A673 (cell line): ENCODE data around the gene HLA-DQA2. TPM values are rescaled to one million over a fixed set of nuclear protein-coding genes. Genes with fewer than 3 reads are reported as not detected.

Experiments used
- BruUV-seq: library from RNA; stranded (reverse); fragments of 400-500 nt; replicated peaks from 2 replicates; lab custom pipeline; 2021; lab: Mats Ljungman, UMichigan
- CTCF ChIA-PET: fragments of 300-600 bp; sonication (Branson Sonifier 250); formaldehyde crosslinking; loops from one replicate; lab custom pipeline; 2022; ENCODE audit warnings: antibody characterized with exemption; lab: Charles Lee
- POLR2A ChIA-PET: fragments of 300-600 bp; sonication (Branson Sonifier 250); formaldehyde crosslinking; loops from one replicate; lab custom pipeline; 2022; ENCODE audit warnings: antibody characterized with exemption; ENCODE audit not compliant: low non-redundant PET; lab: Charles Lee
- DNase-seq: peaks from one replicate; pipeline ENCODE4 v3.0.0-alpha.2; 2015; ENCODE audit warnings: low spot score
- H3K27ac ChIP-seq: fragments of 200-600 bp; sonication (generic); 2 replicates; pipeline ENCODE4 v1.5.1; 2016; ENCODE audit warnings: mixed run types, low read depth, mild to moderate bottlenecking, mixed read lengths, antibody characterized with exemption, low read length; ENCODE audit not compliant: poor library complexity, severe bottlenecking
- H3K27me3 ChIP-seq: fragments of 200-600 bp; sonication (generic); replicated peaks from 2 replicates; pipeline ENCODE4 v1.6.1; 2017; ENCODE audit warnings: mixed run types, low read depth, mild to moderate bottlenecking, mixed read lengths, antibody characterized with exemption, low read length; ENCODE audit not compliant: insufficient read depth, poor library complexity
- H3K36me3 ChIP-seq: fragments of 200-600 bp; sonication (generic); 2 replicates; pipeline ENCODE4 v1.6.1; 2016; ENCODE audit warnings: mixed run types, mild to moderate bottlenecking, mixed read lengths, antibody characterized with exemption, low read length; ENCODE audit not compliant: insufficient read depth, poor library complexity, severe bottlenecking
- H3K4me1 ChIP-seq: fragments of 200-600 bp; sonication (generic); 2 replicates; pipeline ENCODE4 v1.6.1; 2017; ENCODE audit warnings: mixed run types, mild to moderate bottlenecking, mixed read lengths, antibody characterized with exemption, low read length; ENCODE audit not compliant: insufficient read depth, poor library complexity, severe bottlenecking
- H3K4me3 ChIP-seq: fragments of 200-600 bp; sonication (generic); 2 replicates; pipeline ENCODE4 v1.5.1; 2016; ENCODE audit warnings: low read depth, mixed run types, mild to moderate bottlenecking, mixed read lengths, low read length; ENCODE audit not compliant: poor library complexity, severe bottlenecking
- H3K9me3 ChIP-seq: fragments of 200-600 bp; sonication (generic); 2 replicates; pipeline ENCODE4 v1.6.1; 2016; ENCODE audit warnings: mixed run types, low read depth, mild to moderate bottlenecking, mixed read lengths, antibody characterized with exemption, low read length; ENCODE audit not compliant: poor library complexity, severe bottlenecking
- EZH2 ChIP-seq: fragments of 200-600 bp; sonication (generic); IDR thresholded peaks from 2 replicates; pipeline ENCODE4 v1.6.1; 2017; ENCODE audit warnings: borderline replicate concordance, low read depth, mild to moderate bottlenecking, mixed read lengths, antibody characterized with exemption, low read length; ENCODE audit not compliant: poor library complexity, severe bottlenecking
- intact Hi-C: fragments of 100-400 bp; cut with micrococcal nuclease; formaldehyde crosslinking; loops from one replicate; pipeline ENCODE4 v1.10.0; 2022; ENCODE audit not compliant: unreplicated experiment
- total RNA-seq: library from RNA; stranded (reverse); gene quantifications from 2 replicates; pipeline ENCODE4 v1.2.3, GENCODE V29; 2021
- TF ChIP-seq, protein P1 (sequence below): fragments of 300-800, 200-600 bp; sonication (generic); conservative IDR thresholded peaks from 2 replicates; pipeline ENCODE4 v1.5.1; 2017; ENCODE audit warnings: low read depth, mild to moderate bottlenecking, antibody characterized with exemption, low read length, moderate library complexity, mixed read lengths

Gene HLA-DQA2
- total RNA-seq, 1 experiment from 2014 or later = not detected

DNA sequence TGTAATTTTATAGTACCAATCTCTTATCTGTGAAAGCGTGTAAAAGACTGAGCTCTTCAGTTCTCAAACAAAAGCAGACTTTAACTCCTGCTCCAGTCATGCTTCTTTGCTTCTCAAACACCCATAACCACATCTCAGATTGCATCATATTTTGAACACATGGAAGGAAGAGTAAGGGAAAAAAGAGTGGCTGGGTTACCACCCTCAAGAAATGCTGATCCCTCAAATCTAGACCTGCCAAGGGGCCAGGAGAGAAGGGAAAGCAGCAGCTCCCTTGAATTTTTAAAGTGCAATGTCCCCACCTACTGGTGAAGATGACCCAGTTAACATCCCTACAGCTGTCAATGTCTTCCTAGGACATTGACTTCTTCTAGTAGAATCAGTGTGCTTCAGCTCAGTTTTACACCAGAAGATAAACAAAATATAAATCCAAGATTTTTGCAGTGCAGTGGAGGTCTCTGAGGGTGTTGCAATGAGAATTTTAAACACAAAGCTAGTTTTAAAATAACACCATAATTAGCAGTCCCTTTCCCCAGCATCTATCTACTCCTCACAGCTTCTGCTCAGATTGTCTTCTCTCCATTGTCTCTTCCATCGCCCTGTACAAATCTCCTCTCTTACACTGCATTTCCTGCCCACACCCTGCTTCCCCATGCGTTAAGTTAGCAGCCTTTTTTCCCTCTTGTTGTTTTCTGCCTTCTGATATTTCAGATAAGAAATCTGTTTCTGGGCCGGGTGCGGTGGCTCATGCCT is 44.8 kb downstream of the HLA-DQA2 start:
- ChIA-PET CTCF (interaction anchor here (0.7 to 1.3 kb wide), 5 partner anchors 52 to 371 kb away, joined by 3 to 9 read pairs (median 4); partner anchors contain the start of gene TAP2), POLR2A (no interaction called here)
- Histone ChIP-seq H3K9me3 (no peaks in the 10 kb centered on the region), H3K4me3 (no peak overlapping the region), H3K4me1 (no peaks in the 10 kb centered on the region), H3K36me3 (no peaks in the 10 kb centered on the region), H3K27ac (no peak overlapping the region), H3K27me3 (peaks cover 48% of the 10 kb centered on the region)
- TF ChIP-seq, protein P1, sequence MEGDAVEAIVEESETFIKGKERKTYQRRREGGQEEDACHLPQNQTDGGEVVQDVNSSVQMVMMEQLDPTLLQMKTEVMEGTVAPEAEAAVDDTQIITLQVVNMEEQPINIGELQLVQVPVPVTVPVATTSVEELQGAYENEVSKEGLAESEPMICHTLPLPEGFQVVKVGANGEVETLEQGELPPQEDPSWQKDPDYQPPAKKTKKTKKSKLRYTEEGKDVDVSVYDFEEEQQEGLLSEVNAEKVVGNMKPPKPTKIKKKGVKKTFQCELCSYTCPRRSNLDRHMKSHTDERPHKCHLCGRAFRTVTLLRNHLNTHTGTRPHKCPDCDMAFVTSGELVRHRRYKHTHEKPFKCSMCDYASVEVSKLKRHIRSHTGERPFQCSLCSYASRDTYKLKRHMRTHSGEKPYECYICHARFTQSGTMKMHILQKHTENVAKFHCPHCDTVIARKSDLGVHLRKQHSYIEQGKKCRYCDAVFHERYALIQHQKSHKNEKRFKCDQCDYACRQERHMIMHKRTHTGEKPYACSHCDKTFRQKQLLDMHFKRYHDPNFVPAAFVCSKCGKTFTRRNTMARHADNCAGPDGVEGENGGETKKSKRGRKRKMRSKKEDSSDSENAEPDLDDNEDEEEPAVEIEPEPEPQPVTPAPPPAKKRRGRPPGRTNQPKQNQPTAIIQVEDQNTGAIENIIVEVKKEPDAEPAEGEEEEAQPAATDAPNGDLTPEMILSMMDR = peak; percentile 76
- no peak for TF ChIP-seq EZH2
- intact Hi-C loops = loop anchor here (5.0 kb wide), 2 partner anchors 164 to 369 kb away; no protein-coding TSS in a partner anchor
- no TSS peak for BruUV-seq
- peak; percentile 77 for DNase-seq

DNA sequence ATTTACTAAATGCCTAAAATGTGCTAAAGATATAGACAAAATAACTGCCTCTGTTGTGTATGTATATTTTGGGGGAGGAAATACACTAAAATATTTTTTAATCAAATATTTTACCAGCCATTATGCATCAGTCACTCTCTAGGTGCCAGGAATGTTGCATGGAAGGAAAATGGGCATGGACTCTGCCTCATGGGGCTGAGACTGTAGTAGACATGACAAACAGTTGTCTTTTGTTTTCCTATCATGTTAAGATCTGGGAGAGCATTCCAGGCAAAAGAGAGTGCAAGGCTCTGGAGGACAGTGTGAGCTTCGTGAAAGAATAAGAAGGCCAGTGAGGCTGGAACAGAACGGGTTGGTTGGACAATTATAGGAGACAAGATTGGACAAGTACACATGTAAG is 49.1 kb downstream of the HLA-DQA2 start:
- CTCF ChIA-PET = interaction anchor here (1.0 kb wide), 1 partner anchor 78 kb away, joined by 3 read pairs; no protein-coding TSS in a partner anchor
- H3K4me1 ChIP-seq = no peaks in the 10 kb centered on the region
- no peak overlapping the region for H3K4me3 ChIP-seq
- no peaks in the 10 kb centered on the region for H3K9me3 ChIP-seq
- TF ChIP-seq, protein P1 = no peak
- TF ChIP-seq EZH2 = no peak
- H3K27me3 ChIP-seq = peaks cover 76% of the 10 kb centered on the region
- no peak for DNase-seq
- no peaks in the 10 kb centered on the region for H3K36me3 ChIP-seq
- no peak overlapping the region for H3K27ac ChIP-seq
- no TSS peak for BruUV-seq
- POLR2A ChIA-PET = no interaction called here
- intact Hi-C loops = loop anchor here (10.0 kb wide), 1 partner anchor 546 kb away; no protein-coding TSS in a partner anchor

DNA sequence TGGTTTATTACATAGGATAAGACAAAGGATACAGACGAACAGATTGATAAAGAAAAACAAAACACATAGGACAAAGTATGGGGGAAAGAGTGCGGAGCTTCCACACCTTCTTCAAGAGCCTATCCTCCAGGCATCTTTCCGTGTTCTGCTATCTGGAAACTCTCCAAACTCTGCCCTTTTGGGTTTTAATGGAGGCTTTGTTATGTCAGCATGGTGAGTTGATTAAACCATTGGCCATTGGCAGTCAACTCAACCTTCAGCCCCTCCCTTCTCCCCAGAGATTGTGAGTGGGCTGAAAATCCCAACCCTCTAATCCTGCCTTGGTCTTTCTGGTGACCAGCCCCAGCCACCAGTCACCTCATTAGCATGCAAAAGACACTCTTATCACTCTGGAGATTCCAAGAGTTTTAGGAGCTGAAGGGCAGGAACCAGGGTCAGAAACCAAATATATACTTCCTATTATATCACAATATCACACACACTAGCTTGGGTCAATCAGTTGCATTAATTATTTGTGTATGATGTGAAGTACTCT is 51.8 kb downstream of the HLA-DQA2 start:
- BruUV-seq = no TSS peak
- Histone ChIP-seq H3K4me1 (no peaks in the 10 kb centered on the region), H3K36me3 (no peaks in the 10 kb centered on the region), H3K9me3 (no peaks in the 10 kb centered on the region), H3K4me3 (no peak overlapping the region), H3K27ac (no peak overlapping the region), H3K27me3 (peaks cover 75% of the 10 kb centered on the region)
- no peak for DNase-seq
- intact Hi-C loops = loop anchor here (10.0 kb wide), 1 partner anchor 548 kb away; no protein-coding TSS in a partner anchor
- CTCF ChIA-PET = no interaction called here
- POLR2A ChIA-PET = no interaction called here
- TF ChIP-seq, protein P1 = no peak
- no peak for TF ChIP-seq EZH2
